Uterus (tissue), 4 donors: Measurements from ENCODE around the gene PIEZO2. TPM values are rescaled to one million over a fixed set of nuclear protein-coding genes. Genes with fewer than 3 reads are reported as not detected.

Experiments
- DNase-seq, 2 donors: peaks; one replicate each; pipeline ENCODE4 v3.0.0-alpha.2; 2019 to 2020
- H3K27ac ChIP-seq, 2 donors: fragments of 200-600 bp; sonication (generic); 1 replicate in 1 of 2; 2 replicates in 1 of 2; pipeline ENCODE4 v1.5.1; 2016 to 2018
- H3K27me3 ChIP-seq, 2 donors: fragments of 200-600 bp; sonication (generic); one replicate each; pipeline ENCODE4 v1.5.1; 2018 to 2019; ENCODE audit warnings: control low read depth in 1 of 2
- H3K36me3 ChIP-seq, 2 donors: fragments of 200-600 bp; sonication (generic); one replicate each; pipeline ENCODE4 v1.5.1; 2019; ENCODE audit warnings: control low read depth in 1 of 2
- H3K4me1 ChIP-seq, 2 donors: fragments of 200-600 bp; sonication (generic); one replicate each; pipeline ENCODE4 v1.5.1; 2018 to 2019; ENCODE audit warnings: control low read depth in 1 of 2
- H3K4me3 ChIP-seq, 2 donors: fragments of 200-600 bp; sonication (generic); 1 replicate in 1 of 2; 2 replicates in 1 of 2; pipeline ENCODE4 v1.5.1; 2018 to 2019; ENCODE audit warnings: mild to moderate bottlenecking in 1 of 2
- H3K9me3 ChIP-seq, 2 donors: fragments of 200-600 bp; sonication (generic); one replicate each; pipeline ENCODE4 v1.5.1; 2019; ENCODE audit warnings: control low read depth in 1 of 2
- CTCF ChIP-seq, 4 experiments: fragments of 200-600 bp in 2 of 4; fragments of 450-650 bp in 2 of 4; sonication (generic) in 2 of 4; IDR thresholded peaks; one replicate each; pipeline ENCODE4 v1.5.1; 2016 to 2019; ENCODE audit warnings: antibody characterized with exemption in 4 of 4, mild to moderate bottlenecking in 2 of 4, moderate library complexity in 1 of 4
- POLR2A ChIP-seq, 2 donors: fragments of 450-650 bp; IDR thresholded peaks; one replicate each; pipeline ENCODE4 v1.6.1; 2016; ENCODE audit warnings: antibody characterized with exemption in 2 of 2, mild to moderate bottlenecking in 1 of 2, moderate library complexity in 1 of 2
- intact Hi-C: fragments of 100-400 bp; cut with DNase I; formaldehyde crosslinking; loops from one replicate; pipeline ENCODE4 v1.15.1; 2023; ENCODE audit warnings: low total_unique reads
- total RNA-seq, 4 donors: library from RNA; depleted of rRNA in 3 of 4; stranded (reverse); fragments of >200 nt in 3 of 4; gene quantifications; one replicate each; pipeline versions ENCODE4 v1.1.0 to v1.2.4, GENCODE V29; 2014 to 2023
- donor health status: DM: yes; HTN: yes; CAD: no.

The PIEZO2 gene
- total RNA-seq, 4 donors from 2014 or later = 1.8 to 42.8 (median 5.6) TPM

GRCh38 chr18:10985689-10986088 lies 163.7 kb downstream of the PIEZO2 start:
- Histone ChIP-seq H3K9me3 (peaks cover 0 to 9% of the 10 kb centered on the region in 2 donors), H3K27me3 (no peaks in the 10 kb centered on the region), H3K4me3 (no peak overlapping the region), H3K4me1 (no peaks in the 10 kb centered on the region), H3K36me3 (no peaks in the 10 kb centered on the region), H3K27ac (no peak overlapping the region)
- intact Hi-C loops = no loop called here
- no peak for TF ChIP-seq POLR2A (IDR thresholded peaks at IDR 0.05)
- DNase-seq = no peak

DNA sequence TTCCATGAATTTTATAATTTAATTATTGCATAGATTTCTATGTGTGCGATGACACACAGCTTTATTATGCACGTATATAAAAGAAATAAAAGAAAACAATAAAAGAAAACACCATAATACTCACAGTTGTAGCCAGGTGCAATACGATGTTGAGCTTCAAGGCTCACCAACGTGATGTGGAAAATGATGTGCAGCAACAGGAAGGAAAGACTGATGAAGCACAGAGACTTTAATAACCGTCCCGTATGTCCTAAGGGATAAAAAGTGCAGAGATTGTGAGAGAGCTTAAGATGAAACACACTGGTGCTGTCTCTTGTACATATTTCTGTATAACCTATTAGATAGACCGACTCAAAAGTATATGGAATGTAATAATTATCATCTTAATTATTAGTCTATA lies 170.0 kb downstream of the PIEZO2 start:
- H3K9me3 ChIP-seq = no peaks in the 10 kb centered on the region
- TF ChIP-seq POLR2A (IDR thresholded peaks at IDR 0.05) (no peak), CTCF (IDR thresholded peaks at IDR 0.05) (no peak)
- H3K27me3 ChIP-seq = no peaks in the 10 kb centered on the region
- no peaks in the 10 kb centered on the region for H3K36me3 ChIP-seq
- no peak overlapping the region for H3K27ac ChIP-seq
- DNase-seq = no peak
- H3K4me3 ChIP-seq = no peak overlapping the region
- intact Hi-C loops = no loop called here
- H3K4me1 ChIP-seq = no peaks in the 10 kb centered on the region

GRCh38 chr18:10977042-10977441 lies 172.3 kb downstream of the PIEZO2 start:
- Histone ChIP-seq H3K9me3 (no peaks in the 10 kb centered on the region), H3K27me3 (no peaks in the 10 kb centered on the region), H3K4me3 (no peak overlapping the region), H3K27ac (no peak overlapping the region), H3K36me3 (no peaks in the 10 kb centered on the region), H3K4me1 (no peaks in the 10 kb centered on the region)
- intact Hi-C loops = no loop called here
- TF ChIP-seq POLR2A (IDR thresholded peaks at IDR 0.05) (no peak), CTCF (IDR thresholded peaks at IDR 0.05) (no peak)
- DNase-seq = no peak

DNA sequence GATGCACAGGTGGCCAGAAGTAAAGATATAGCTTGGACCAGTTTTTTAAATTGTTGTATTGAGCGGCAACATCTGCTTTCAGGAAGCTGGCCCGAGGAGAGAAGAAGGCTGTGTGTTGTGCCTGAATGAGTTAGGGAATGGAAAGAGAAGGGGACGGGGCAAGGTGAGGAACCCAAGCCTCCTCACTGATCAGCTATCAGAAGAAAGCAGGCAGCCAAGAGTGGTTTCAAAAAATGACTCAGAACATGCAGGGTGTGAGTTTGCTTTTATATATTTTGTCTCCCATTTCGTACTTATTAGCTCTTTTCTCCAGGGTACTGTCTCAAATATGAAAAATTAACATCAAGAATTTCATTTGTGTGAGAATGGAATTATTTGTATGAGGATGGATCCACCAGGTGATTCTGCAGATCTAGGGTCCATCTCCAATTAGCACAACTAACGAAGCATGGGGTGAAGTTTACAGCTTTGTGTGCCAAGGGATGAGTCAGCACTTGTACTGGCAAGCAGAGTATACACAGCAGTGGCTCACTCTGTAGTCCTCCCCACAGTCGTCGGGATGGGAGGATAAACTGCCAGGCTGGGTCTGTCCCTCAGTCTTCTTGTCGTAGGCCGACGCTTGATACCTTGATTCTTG lies 175.7 kb downstream of the PIEZO2 start:
- intact Hi-C loops = no loop called here

GRCh38 chr18:10971717-10972116 lies 177.7 kb downstream of the PIEZO2 start:
- H3K4me1 ChIP-seq = no peaks in the 10 kb centered on the region
- intact Hi-C loops = no loop called here
- H3K36me3 ChIP-seq = no peaks in the 10 kb centered on the region
- H3K4me3 ChIP-seq = no peak overlapping the region
- no peaks in the 10 kb centered on the region for H3K9me3 ChIP-seq
- no peaks in the 10 kb centered on the region for H3K27me3 ChIP-seq
- H3K27ac ChIP-seq = no peak overlapping the region
- no peak for TF ChIP-seq CTCF (IDR thresholded peaks at IDR 0.05)
- no peak for TF ChIP-seq POLR2A (IDR thresholded peaks at IDR 0.05)
- DNase-seq = no peak

More for the DNA sequence above, 175.7 kb downstream of the PIEZO2 start:
- no peaks in the 10 kb centered on the region for H3K36me3 ChIP-seq
- no peaks in the 10 kb centered on the region for H3K27me3 ChIP-seq
- H3K9me3 ChIP-seq = no peaks in the 10 kb centered on the region
- TF ChIP-seq CTCF (IDR thresholded peaks at IDR 0.05) (no peak), POLR2A (IDR thresholded peaks at IDR 0.05) (no peak)
- H3K4me3 ChIP-seq = no peak overlapping the region
- DNase-seq = no peak
- H3K27ac ChIP-seq = no peak overlapping the region
- no peaks in the 10 kb centered on the region for H3K4me1 ChIP-seq

GRCh38 chr18:10965119-10965518 lies 184.2 kb downstream of the PIEZO2 start:
- Histone ChIP-seq H3K27ac (no peak overlapping the region), H3K4me3 (no peak overlapping the region), H3K9me3 (no peaks in the 10 kb centered on the region), H3K4me1 (no peaks in the 10 kb centered on the region), H3K36me3 (no peaks in the 10 kb centered on the region), H3K27me3 (no peaks in the 10 kb centered on the region)
- DNase-seq = no peak
- TF ChIP-seq CTCF (IDR thresholded peaks at IDR 0.05) (no peak), POLR2A (IDR thresholded peaks at IDR 0.05) (no peak)
- intact Hi-C loops = no loop called here
